ENCODE results near the gene NRROS. TPM values are rescaled to one million over a fixed set of nuclear protein-coding genes. Genes with fewer than 3 reads are reported as not detected.

Gene NRROS
- total RNA-seq, 1 donor from 2014 or later: 1.3 TPM

DNA sequence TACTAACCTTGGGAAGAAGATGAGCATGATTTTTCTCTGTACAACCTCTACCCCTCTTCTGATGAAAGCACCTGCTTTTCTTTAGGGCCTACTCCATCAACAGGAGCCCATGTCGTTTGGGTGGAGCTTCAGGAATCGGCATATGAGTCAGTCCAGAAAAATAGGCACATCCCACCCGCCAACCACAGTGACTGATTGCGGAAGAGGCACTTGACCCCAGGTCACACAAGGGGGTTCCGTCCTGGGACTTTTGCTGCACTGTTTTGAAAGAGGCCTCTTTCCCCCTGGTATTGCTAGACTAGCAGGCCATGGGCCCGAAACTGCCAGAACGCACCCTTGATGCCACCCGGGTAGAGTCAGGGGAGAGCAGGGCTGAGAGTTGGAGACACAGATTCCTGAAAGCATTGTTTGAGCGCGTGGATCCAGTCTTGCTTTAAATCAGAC lies 19.3 kb upstream of the NRROS start:
- Mint-ChIP-seq H3K27ac (no peak overlapping the region), H3K36me3 (no peaks in the 10 kb centered on the region), H3K4me3 (no peak overlapping the region), H3K9me3 (no peaks in the 10 kb centered on the region), H3K4me1 (no peaks in the 10 kb centered on the region), H3K27me3 (ENCODE audit: low read depth) (peaks cover 3% of the 10 kb centered on the region)
- DNase-seq (ENCODE audit: low spot score in 2 of 2, unreplicated experiment in 2 of 2): no peak
- TF ChIP-seq, protein P1, sequence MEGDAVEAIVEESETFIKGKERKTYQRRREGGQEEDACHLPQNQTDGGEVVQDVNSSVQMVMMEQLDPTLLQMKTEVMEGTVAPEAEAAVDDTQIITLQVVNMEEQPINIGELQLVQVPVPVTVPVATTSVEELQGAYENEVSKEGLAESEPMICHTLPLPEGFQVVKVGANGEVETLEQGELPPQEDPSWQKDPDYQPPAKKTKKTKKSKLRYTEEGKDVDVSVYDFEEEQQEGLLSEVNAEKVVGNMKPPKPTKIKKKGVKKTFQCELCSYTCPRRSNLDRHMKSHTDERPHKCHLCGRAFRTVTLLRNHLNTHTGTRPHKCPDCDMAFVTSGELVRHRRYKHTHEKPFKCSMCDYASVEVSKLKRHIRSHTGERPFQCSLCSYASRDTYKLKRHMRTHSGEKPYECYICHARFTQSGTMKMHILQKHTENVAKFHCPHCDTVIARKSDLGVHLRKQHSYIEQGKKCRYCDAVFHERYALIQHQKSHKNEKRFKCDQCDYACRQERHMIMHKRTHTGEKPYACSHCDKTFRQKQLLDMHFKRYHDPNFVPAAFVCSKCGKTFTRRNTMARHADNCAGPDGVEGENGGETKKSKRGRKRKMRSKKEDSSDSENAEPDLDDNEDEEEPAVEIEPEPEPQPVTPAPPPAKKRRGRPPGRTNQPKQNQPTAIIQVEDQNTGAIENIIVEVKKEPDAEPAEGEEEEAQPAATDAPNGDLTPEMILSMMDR (IDR thresholded peaks at IDR 0.05; ENCODE audit: unreplicated experiment): no peak

DNA sequence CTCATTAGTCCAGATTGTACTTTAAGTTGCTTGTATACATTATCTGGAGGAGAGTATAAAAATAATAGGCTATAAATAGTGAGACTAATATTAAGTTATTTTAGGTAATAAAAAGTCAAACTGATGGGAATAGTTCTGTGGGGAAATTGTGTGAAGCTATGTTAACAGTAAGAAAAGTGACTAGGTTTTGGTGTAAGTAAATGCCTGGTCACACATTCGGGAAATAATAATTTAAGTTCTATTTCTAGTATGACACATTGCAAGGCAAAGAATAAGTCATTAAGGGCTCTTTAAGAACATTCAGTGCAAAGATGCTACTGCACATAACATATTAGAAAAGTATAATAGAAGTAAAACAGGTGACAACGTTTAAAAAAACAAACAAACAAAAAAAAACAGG lies 18.8 kb upstream of the NRROS start:
- Mint-ChIP-seq H3K36me3 (no peaks in the 10 kb centered on the region), H3K27me3 (ENCODE audit: low read depth) (peaks cover 3% of the 10 kb centered on the region), H3K4me1 (no peaks in the 10 kb centered on the region), H3K9me3 (no peaks in the 10 kb centered on the region), H3K4me3 (no peak overlapping the region), H3K27ac (no peak overlapping the region)
- no peak for DNase-seq (ENCODE audit: low spot score in 2 of 2, unreplicated experiment in 2 of 2)
- TF ChIP-seq, protein P1 (IDR thresholded peaks at IDR 0.05; ENCODE audit: unreplicated experiment): no peak

DNA sequence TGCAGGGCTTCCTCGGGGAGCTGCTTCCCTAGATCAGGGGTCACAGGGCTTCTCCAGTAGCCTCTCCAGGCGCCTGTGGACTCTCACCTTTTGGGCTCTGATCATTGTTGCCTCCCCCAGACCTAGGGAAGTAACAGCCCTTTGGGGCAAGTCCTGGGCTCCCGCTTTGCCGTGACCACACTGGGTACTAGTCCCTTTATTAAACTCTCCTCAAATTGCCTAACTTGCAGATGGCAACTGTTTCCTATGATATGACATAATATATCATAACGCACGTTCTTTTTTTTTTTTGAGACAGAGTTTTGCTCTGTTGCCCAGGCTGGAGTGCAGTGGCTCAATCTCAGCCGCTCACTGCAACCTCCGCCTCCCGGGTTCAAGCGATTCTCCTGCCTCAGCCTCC lies 17.9 kb upstream of the NRROS start:
- no peak overlapping the region for H3K27ac Mint-ChIP-seq
- no peaks in the 10 kb centered on the region for H3K36me3 Mint-ChIP-seq
- DNase-seq (ENCODE audit: low spot score in 2 of 2, unreplicated experiment in 2 of 2): no peak
- H3K4me3 Mint-ChIP-seq: no peak overlapping the region
- TF ChIP-seq, protein P1 (IDR thresholded peaks at IDR 0.05; ENCODE audit: unreplicated experiment): no peak
- H3K27me3 Mint-ChIP-seq (ENCODE audit: low read depth): peaks cover 3% of the 10 kb centered on the region
- no peaks in the 10 kb centered on the region for H3K9me3 Mint-ChIP-seq
- no peaks in the 10 kb centered on the region for H3K4me1 Mint-ChIP-seq

DNA sequence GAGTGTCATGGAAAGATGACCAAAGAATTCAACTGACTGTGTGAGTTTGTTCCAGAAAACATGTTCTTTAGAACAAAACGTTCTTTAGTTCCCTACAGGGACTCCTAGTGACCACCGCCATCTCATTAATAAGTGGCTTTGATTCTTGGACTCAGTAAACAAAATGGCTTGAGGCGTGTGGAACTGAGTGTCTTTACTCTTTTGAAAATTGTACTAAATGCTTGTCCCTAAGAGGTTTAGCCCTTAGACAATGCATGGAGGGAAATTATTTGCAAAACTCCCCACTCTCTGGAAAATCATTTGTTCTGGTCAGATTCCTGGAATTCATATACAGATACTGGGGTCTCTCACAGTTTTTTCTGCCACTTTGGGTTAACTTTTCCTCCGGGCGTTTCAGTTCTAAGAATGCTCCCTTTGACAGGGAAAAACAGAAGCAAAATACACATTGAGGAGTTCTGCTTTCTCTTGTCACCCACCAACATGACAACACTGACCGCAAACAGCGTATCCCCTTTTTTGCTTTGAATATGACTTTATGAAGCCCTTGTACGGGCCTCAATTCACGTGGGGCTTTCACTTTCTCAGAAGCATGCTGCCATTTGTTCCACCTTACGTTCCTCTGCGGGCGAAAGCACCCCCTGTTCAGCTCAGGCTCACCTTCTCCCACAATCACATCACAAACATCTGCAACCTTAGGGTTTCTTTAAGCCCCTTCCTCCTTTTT lies 15.3 kb upstream of the NRROS start:
- Mint-ChIP-seq H3K27me3 (ENCODE audit: low read depth) (peaks cover 3% of the 10 kb centered on the region), H3K27ac (no peak overlapping the region), H3K4me3 (no peak overlapping the region), H3K4me1 (no peaks in the 10 kb centered on the region), H3K36me3 (no peaks in the 10 kb centered on the region), H3K9me3 (no peaks in the 10 kb centered on the region)
- no peak for DNase-seq (ENCODE audit: low spot score in 2 of 2, unreplicated experiment in 2 of 2)
- TF ChIP-seq, protein P1 (IDR thresholded peaks at IDR 0.05; ENCODE audit: unreplicated experiment): no peak

DNA sequence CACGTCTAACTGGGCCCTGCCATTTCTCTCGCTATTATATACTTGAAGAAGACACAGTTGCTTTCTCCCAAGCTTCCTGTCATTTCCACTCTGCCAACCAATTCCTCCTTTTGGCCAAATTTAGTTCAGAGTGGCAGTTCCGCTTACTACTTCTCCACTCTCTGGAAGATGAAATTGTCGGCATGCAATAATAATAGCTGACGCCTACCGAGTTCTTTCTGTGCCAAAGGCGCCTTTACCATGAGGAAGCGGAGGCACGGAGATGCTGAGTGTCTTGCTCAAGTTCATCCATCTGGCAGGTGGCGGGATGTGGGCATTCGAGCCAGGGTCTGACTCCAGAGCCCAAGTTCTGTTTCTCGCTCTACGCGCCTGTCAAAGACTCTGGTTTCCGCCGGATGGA lies 14.6 kb upstream of the NRROS start:
- DNase-seq (ENCODE audit: low spot score in 2 of 2, unreplicated experiment in 2 of 2): no peak
- Mint-ChIP-seq H3K4me1 (no peaks in the 10 kb centered on the region), H3K27ac (no peak overlapping the region), H3K9me3 (no peaks in the 10 kb centered on the region), H3K36me3 (no peaks in the 10 kb centered on the region), H3K4me3 (no peak overlapping the region), H3K27me3 (ENCODE audit: low read depth) (peaks cover 3% of the 10 kb centered on the region)
- TF ChIP-seq, protein P1 (IDR thresholded peaks at IDR 0.05; ENCODE audit: unreplicated experiment): no peak

Data from mesothelial cell of epicardium (in vitro differentiated cells).